Type B pancreatic cell (in vitro differentiated cells): ENCODE measurements around the gene GJC3. TPM values are rescaled to one million over a fixed set of nuclear protein-coding genes. Genes with fewer than 3 reads are reported as not detected.

Experiments used
- total RNA-seq: library from RNA; stranded (reverse); gene quantifications from 2 replicates; pipeline ENCODE4 v1.2.1, GENCODE V29; 2021; ENCODE audit warnings: low replicate concordance

Gene GJC3
- total RNA-seq, 1 donor from 2014 or later: not detected

Other genes with a start within 250 kb of the GJC3 start
- 33.1 and 53.0 TPM in 2 replicates for gene CYP3A5, start 249.6 kb downstream of the GJC3 start, total RNA-seq
- gene CYP3A7, start 194.4 kb downstream of the GJC3 start, total RNA-seq: 0.46 and 2.3 TPM in 2 replicates
- 4.2 and 10.0 TPM in 2 replicates for gene CYP3A4, start 145.4 kb downstream of the GJC3 start, total RNA-seq
- not detected in 2 replicates for gene CYP3A43, start 101.6 kb downstream of the GJC3 start, total RNA-seq
- not detected in 2 replicates for gene OR2AE1, start 52.6 kb downstream of the GJC3 start, total RNA-seq
- 13.0 and 15.8 TPM in 2 replicates for gene TRIM4, start 10.1 kb downstream of the GJC3 start, total RNA-seq
- 0.50 and 0.60 TPM in 2 replicates for gene AZGP1, start 46.4 kb upstream of the GJC3 start, total RNA-seq
- 157 and 170 TPM in 2 replicates for gene ZKSCAN1, start 86.0 kb upstream of the GJC3 start, total RNA-seq
- gene ZSCAN21, start 120.2 kb upstream of the GJC3 start, total RNA-seq: 11.9 and 16.4 TPM in 2 replicates
- gene ZNF3, start 152.1 kb upstream of the GJC3 start, total RNA-seq: 52.8 and 66.6 TPM in 2 replicates
- 87.0 and 120 TPM in 2 replicates for gene COPS6, start 159.3 kb upstream of the GJC3 start, total RNA-seq
- gene MCM7, start 171.8 kb upstream of the GJC3 start, total RNA-seq: 121 and 244 TPM in 2 replicates
- 25.7 and 28.5 TPM in 2 replicates for gene AP4M1, start 172.0 kb upstream of the GJC3 start, total RNA-seq
- gene TAF6, start 189.7 kb upstream of the GJC3 start, total RNA-seq: 50.9 and 77.7 TPM in 2 replicates
- gene CNPY4, start 190.0 kb upstream of the GJC3 start, total RNA-seq: 7.2 and 36.0 TPM in 2 replicates
- 2.7 and 2.8 TPM in 2 replicates for gene MBLAC1, start 197.3 kb upstream of the GJC3 start, total RNA-seq
- gene LAMTOR4, start 219.3 kb upstream of the GJC3 start, total RNA-seq: 96.7 and 109 TPM in 2 replicates
- 21.3 and 35.2 TPM in 2 replicates for gene TRAPPC14, start 229.1 kb upstream of the GJC3 start, total RNA-seq
- 7.2 and 7.4 TPM in 2 replicates for gene GAL3ST4, start 239.0 kb upstream of the GJC3 start, total RNA-seq
- 20.6 and 53.3 TPM in 2 replicates for gene GPC2, start 247.8 kb upstream of the GJC3 start, total RNA-seq
- gene STAG3, start 248.3 kb upstream of the GJC3 start, total RNA-seq: 1.6 and 1.7 TPM in 2 replicates